HEK293 (cell line): Measurements from ENCODE around the gene RAB1A.

Source experiments
- CTCF ChIA-PET: fragments of 350-600 bp; formaldehyde crosslinking; extraction: SDS; loops from one replicate; lab custom pipeline; 2021; ENCODE audit warnings: antibody characterized with exemption; lab: Yijun Ruan, JAX
- POLR2A ChIA-PET: fragments of 300-600 bp; formaldehyde crosslinking; extraction: SDS; loops from one replicate; lab custom pipeline; 2020; ENCODE audit warnings: antibody characterized with exemption, inconsistent platforms; lab: Yijun Ruan, JAX
- H3K27ac ChIP-seq: fragments of 200-500 bp; sonication (Bioruptor generic); 2 replicates; pipeline ENCODE4 v1.5.1; 2014; ENCODE audit warnings: low read depth, low read length, control low read depth, inconsistent platforms; ENCODE audit errors: extremely low read depth
- H3K36me3 ChIP-seq, 2 experiments: fragments of 200-500 bp in 1 of 2; sonication (Bioruptor generic) in 1 of 2; 1 replicate in 1 of 2; 2 replicates in 1 of 2; pipeline ENCODE4 v1.5.1; 2014 to 2017; ENCODE audit warnings: inconsistent platforms in 2 of 2, low read length in 2 of 2; ENCODE audit not compliant: control insufficient read depth in 2 of 2, insufficient read depth in 1 of 2
- H3K4me1 ChIP-seq: fragments of 200-500 bp; sonication (Bioruptor generic); 2 replicates; pipeline ENCODE4 v1.5.1; 2014; ENCODE audit warnings: mild to moderate bottlenecking, low read length, inconsistent platforms; ENCODE audit not compliant: control insufficient read depth, insufficient read depth
- H3K4me3 ChIP-seq: 2 replicates; pipeline ENCODE4 v1.5.1; 2011; ENCODE audit warnings: low read depth, mild to moderate bottlenecking, control low read depth, low read length, moderate library complexity
- H3K9me3 ChIP-seq: fragments of 200-500 bp; sonication (Bioruptor generic); 2 replicates; pipeline ENCODE4 v1.5.1; 2014; ENCODE audit warnings: low read depth, low read length, inconsistent platforms; ENCODE audit not compliant: control insufficient read depth, insufficient read depth
- KLF9 ChIP-seq: fragments of 450-650 bp; formaldehyde crosslinking; IDR thresholded peaks from 2 replicates; pipeline ENCODE4 v1.5.1; 2016; ENCODE audit warnings: missing biosample characterization, missing genetic modification characterization, low read depth
- PRDM6 ChIP-seq: fragments of 450-650 bp; formaldehyde crosslinking; IDR thresholded peaks from 2 replicates; pipeline ENCODE4 v1.5.1; 2017; ENCODE audit warnings: missing biosample characterization, missing genetic modification characterization
- SETDB1 ChIP-seq: IDR thresholded peaks from one replicate; pipeline ENCODE4 v1.6.1; 2017; ENCODE audit warnings: mild to moderate bottlenecking, low read length, moderate library complexity, mixed read lengths; ENCODE audit not compliant: insufficient read length
- ZNF140 ChIP-seq: fragments of 450-650 bp; formaldehyde crosslinking; IDR thresholded peaks from 2 replicates; pipeline ENCODE4 v1.5.1; 2016; ENCODE audit warnings: missing biosample characterization, missing genetic modification characterization
- ZNF391 ChIP-seq: fragments of 450-650 bp; formaldehyde crosslinking; IDR thresholded peaks from 2 replicates; pipeline ENCODE4 v1.5.1; 2016; ENCODE audit warnings: low read depth, missing biosample characterization, missing genetic modification characterization, borderline replicate concordance
- ZNF416 ChIP-seq: fragments of 450-650 bp; formaldehyde crosslinking; IDR thresholded peaks from 2 replicates; pipeline ENCODE4 v1.5.1; 2016; ENCODE audit warnings: missing biosample characterization, missing genetic modification characterization
- ZNF521 ChIP-seq: fragments of 450-650 bp; formaldehyde crosslinking; IDR thresholded peaks from 2 replicates; pipeline ENCODE4 v1.5.1; 2017; ENCODE audit warnings: missing biosample characterization, mild to moderate bottlenecking, missing genetic modification characterization
- ZNF544 ChIP-seq: fragments of 450-650 bp; formaldehyde crosslinking; IDR thresholded peaks from 2 replicates; pipeline ENCODE4 v1.5.0; 2017; ENCODE audit warnings: missing biosample characterization, missing genetic modification characterization
- ZNF677 ChIP-seq: fragments of 450-650 bp; IDR thresholded peaks from 2 replicates; pipeline ENCODE4 v1.5.0; 2018; ENCODE audit warnings: missing biosample characterization, mild to moderate bottlenecking, missing genetic modification characterization, moderate library complexity
- ZNF704 ChIP-seq: fragments of 450-650 bp; formaldehyde crosslinking; IDR thresholded peaks from 2 replicates; pipeline ENCODE4 v1.5.1; 2016; ENCODE audit warnings: missing biosample characterization, missing genetic modification characterization
- ZNF747 ChIP-seq: fragments of 450-650 bp; formaldehyde crosslinking; IDR thresholded peaks from 2 replicates; pipeline ENCODE4 v1.5.1; 2016; ENCODE audit warnings: missing biosample characterization, missing genetic modification characterization
- ZNF768 ChIP-seq: fragments of 450-650 bp; formaldehyde crosslinking; IDR thresholded peaks from 2 replicates; pipeline ENCODE4 v1.5.1; 2018; ENCODE audit warnings: missing biosample characterization, mild to moderate bottlenecking, missing genetic modification characterization
- ZNF837 ChIP-seq: fragments of 450-650 bp; formaldehyde crosslinking; IDR thresholded peaks from 2 replicates; pipeline ENCODE4 v1.5.1; 2016; ENCODE audit warnings: missing biosample characterization, missing genetic modification characterization
- TF ChIP-seq, protein P1 (sequence below): fragments of 450-650 bp; formaldehyde crosslinking; IDR thresholded peaks from 2 replicates; pipeline ENCODE4 v1.5.1; 2017; ENCODE audit warnings: missing biosample characterization, missing genetic modification characterization
- TF ChIP-seq, protein P2 (sequence below): fragments of 450-650 bp; formaldehyde crosslinking; IDR thresholded peaks from 2 replicates; pipeline ENCODE4 v1.5.1; 2016; ENCODE audit warnings: missing biosample characterization, missing genetic modification characterization, borderline replicate concordance
- TF ChIP-seq, protein P3 (sequence below): fragments of 450-650 bp; formaldehyde crosslinking; IDR thresholded peaks from 2 replicates; pipeline ENCODE4 v1.5.1; 2016; ENCODE audit warnings: missing biosample characterization, missing genetic modification characterization
- TF ChIP-seq, protein P4 (sequence below): fragments of 450-650 bp; formaldehyde crosslinking; IDR thresholded peaks from 2 replicates; pipeline ENCODE4 v1.5.1; 2016; ENCODE audit warnings: missing biosample characterization, missing genetic modification characterization

Gene RAB1A

GRCh38 chr2:65079017-65079416 is 50.9 kb downstream of the RAB1A start (continued):
- TF ChIP-seq PRDM6 (tag by site-specific recombination), result no peak
- TF ChIP-seq ZNF544 (tag by site-specific recombination), result no peak
- TF ChIP-seq ZNF521 (tag by site-specific recombination), result no peak
- no peak for TF ChIP-seq ZNF768 (tag by site-specific recombination)

- Histone ChIP-seq H3K27ac (no peak overlapping the region), H3K36me3 (peaks cover 20 to 79% of the 10 kb centered on the region in 2 experiments), H3K4me3 (no peak overlapping the region), H3K9me3 (no peaks in the 10 kb centered on the region), H3K4me1 (peaks cover 9% of the 10 kb centered on the region; the same call in 1 of the 2 replicates)
- ChIA-PET CTCF (interaction anchor here (1.1 to 2.0 kb wide), 5 partner anchors 9 to 92 kb away, joined by 3 to 7 read pairs (median 4); no protein-coding TSS in a partner anchor), POLR2A (no interaction called here)
- TF ChIP-seq ZNF747 (no peak), ZNF677 (tag by site-specific recombination) (no peak), ZNF416 (tag by site-specific recombination) (no peak), ZNF837 (tag by site-specific recombination) (no peak), ZNF391 (no peak), ZNF704 (tag by site-specific recombination) (no peak), ZNF140 (no peak), KLF9 (no peak), SETDB1 (no peak)
- TF ChIP-seq, protein P1, sequence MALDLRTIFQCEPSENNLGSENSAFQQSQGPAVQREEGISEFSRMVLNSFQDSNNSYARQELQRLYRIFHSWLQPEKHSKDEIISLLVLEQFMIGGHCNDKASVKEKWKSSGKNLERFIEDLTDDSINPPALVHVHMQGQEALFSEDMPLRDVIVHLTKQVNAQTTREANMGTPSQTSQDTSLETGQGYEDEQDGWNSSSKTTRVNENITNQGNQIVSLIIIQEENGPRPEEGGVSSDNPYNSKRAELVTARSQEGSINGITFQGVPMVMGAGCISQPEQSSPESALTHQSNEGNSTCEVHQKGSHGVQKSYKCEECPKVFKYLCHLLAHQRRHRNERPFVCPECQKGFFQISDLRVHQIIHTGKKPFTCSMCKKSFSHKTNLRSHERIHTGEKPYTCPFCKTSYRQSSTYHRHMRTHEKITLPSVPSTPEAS, result no peak
- TF ChIP-seq, protein P2, sequence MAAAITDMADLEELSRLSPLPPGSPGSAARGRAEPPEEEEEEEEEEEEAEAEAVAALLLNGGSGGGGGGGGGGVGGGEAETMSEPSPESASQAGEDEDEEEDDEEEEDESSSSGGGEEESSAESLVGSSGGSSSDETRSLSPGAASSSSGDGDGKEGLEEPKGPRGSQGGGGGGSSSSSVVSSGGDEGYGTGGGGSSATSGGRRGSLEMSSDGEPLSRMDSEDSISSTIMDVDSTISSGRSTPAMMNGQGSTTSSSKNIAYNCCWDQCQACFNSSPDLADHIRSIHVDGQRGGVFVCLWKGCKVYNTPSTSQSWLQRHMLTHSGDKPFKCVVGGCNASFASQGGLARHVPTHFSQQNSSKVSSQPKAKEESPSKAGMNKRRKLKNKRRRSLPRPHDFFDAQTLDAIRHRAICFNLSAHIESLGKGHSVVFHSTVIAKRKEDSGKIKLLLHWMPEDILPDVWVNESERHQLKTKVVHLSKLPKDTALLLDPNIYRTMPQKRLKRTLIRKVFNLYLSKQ (tag by site-specific recombination), result no peak
- TF ChIP-seq, protein P3, sequence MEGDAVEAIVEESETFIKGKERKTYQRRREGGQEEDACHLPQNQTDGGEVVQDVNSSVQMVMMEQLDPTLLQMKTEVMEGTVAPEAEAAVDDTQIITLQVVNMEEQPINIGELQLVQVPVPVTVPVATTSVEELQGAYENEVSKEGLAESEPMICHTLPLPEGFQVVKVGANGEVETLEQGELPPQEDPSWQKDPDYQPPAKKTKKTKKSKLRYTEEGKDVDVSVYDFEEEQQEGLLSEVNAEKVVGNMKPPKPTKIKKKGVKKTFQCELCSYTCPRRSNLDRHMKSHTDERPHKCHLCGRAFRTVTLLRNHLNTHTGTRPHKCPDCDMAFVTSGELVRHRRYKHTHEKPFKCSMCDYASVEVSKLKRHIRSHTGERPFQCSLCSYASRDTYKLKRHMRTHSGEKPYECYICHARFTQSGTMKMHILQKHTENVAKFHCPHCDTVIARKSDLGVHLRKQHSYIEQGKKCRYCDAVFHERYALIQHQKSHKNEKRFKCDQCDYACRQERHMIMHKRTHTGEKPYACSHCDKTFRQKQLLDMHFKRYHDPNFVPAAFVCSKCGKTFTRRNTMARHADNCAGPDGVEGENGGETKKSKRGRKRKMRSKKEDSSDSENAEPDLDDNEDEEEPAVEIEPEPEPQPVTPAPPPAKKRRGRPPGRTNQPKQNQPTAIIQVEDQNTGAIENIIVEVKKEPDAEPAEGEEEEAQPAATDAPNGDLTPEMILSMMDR (tag by site-specific recombination), result no peak
Measured at GRCh38 chr2:65077898-65078297, 52.0 kb downstream of the RAB1A start.

- peaks cover 9% of the 10 kb centered on the region; the same call in 1 of the 2 replicates for H3K4me1 ChIP-seq
- TF ChIP-seq, protein P4, sequence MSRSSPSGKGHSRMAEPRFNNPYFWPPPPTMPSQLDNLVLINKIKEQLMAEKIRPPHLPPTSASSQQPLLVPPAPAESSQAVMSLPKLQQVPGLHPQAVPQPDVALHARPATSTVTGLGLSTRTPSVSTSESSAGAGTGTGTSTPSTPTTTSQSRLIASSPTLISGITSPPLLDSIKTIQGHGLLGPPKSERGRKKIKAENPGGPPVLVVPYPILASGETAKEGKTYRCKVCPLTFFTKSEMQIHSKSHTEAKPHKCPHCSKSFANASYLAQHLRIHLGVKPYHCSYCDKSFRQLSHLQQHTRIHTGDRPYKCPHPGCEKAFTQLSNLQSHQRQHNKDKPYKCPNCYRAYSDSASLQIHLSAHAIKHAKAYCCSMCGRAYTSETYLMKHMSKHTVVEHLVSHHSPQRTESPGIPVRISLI (tag by site-specific recombination), result no peak
- CTCF ChIA-PET, result interaction anchor here (1.2 to 1.4 kb wide), 3 partner anchors 7 to 93 kb away, joined by 3 to 4 read pairs (median 3); no protein-coding TSS in a partner anchor
- POLR2A ChIA-PET, result interaction anchor here (0.8 to 1.8 kb wide), 4 partner anchors 20 to 151 kb away, joined by 3 to 9 read pairs (median 6); partner anchors contain the start of genes ACTR2, CEP68 and RAB1A
- H3K36me3 ChIP-seq, result peaks cover 16 to 81% of the 10 kb centered on the region in 2 experiments
- H3K4me3 ChIP-seq, result no peak overlapping the region
- no peaks in the 10 kb centered on the region for H3K9me3 ChIP-seq
- no peak overlapping the region for H3K27ac ChIP-seq
Measured at GRCh38 chr2:65076345-65076710, 53.6 kb downstream of the RAB1A start.
